ENCODE data around the gene LCN12. TPM values are rescaled to one million over a fixed set of nuclear protein-coding genes. Genes with fewer than 3 reads are reported as not detected.

LCN12 gene
- polyA plus RNA-seq, 1 donor (not counting 4 experiments of a cell fraction or from before 2014, with no cell fraction given), result not detected

- dilution Hi-C loops (cut with MboI; ENCODE audit: extremely low pct_ligation_motif_present, low sequenced_read_pairs), result no loop called here
- no peaks in the 10 kb centered on the region for H3K9me1 ChIP-seq (ENCODE audit: control insufficient read depth, extremely low read depth, insufficient read depth, low read length)
- peaks cover 27% of the 10 kb centered on the region for H3K27me3 ChIP-seq (ENCODE audit: control insufficient read depth, extremely low read depth, insufficient read depth, low read length)
- H3K4me3 ChIP-seq (ENCODE audit: control insufficient read depth in 2 of 3, extremely low read depth in 1 of 3, insufficient read depth in 2 of 3, low read depth in 1 of 3, low read length in 3 of 3), result no peak overlapping the region
- FAIRE-seq, result no peak
- DNase-seq (ENCODE audit: low read depth, low spot score), result no peak
- no peaks in the 10 kb centered on the region for H3K9me3 ChIP-seq (ENCODE audit: control insufficient read depth, low read depth, low read length)
- no peak overlapping the region for H3K9ac ChIP-seq (ENCODE audit: control insufficient read depth, extremely low read depth, insufficient read depth, low read length)
- no peaks in the 10 kb centered on the region for H4K20me1 ChIP-seq (ENCODE audit: control insufficient read depth, extremely low read depth, insufficient read depth, low read length)
- H3K36me3 ChIP-seq (ENCODE audit: control insufficient read depth in 2 of 2, extremely low read depth in 1 of 2, insufficient read depth in 2 of 2, low read length in 2 of 2), result no peaks in the 10 kb centered on the region
- no peak overlapping the region for H3K4me2 ChIP-seq (ENCODE audit: control insufficient read depth, extremely low read depth, insufficient read depth, low read depth, low read length)
- no peak overlapping the region for H3K27ac ChIP-seq (ENCODE audit: control insufficient read depth, insufficient read depth, low read length)
- TF ChIP-seq, protein P1, sequence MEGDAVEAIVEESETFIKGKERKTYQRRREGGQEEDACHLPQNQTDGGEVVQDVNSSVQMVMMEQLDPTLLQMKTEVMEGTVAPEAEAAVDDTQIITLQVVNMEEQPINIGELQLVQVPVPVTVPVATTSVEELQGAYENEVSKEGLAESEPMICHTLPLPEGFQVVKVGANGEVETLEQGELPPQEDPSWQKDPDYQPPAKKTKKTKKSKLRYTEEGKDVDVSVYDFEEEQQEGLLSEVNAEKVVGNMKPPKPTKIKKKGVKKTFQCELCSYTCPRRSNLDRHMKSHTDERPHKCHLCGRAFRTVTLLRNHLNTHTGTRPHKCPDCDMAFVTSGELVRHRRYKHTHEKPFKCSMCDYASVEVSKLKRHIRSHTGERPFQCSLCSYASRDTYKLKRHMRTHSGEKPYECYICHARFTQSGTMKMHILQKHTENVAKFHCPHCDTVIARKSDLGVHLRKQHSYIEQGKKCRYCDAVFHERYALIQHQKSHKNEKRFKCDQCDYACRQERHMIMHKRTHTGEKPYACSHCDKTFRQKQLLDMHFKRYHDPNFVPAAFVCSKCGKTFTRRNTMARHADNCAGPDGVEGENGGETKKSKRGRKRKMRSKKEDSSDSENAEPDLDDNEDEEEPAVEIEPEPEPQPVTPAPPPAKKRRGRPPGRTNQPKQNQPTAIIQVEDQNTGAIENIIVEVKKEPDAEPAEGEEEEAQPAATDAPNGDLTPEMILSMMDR (optimal IDR thresholded peaks at IDR 0.05 in 1 of 3, IDR thresholded peaks at IDR 0.05 in 1 of 3, conservative IDR thresholded peaks at IDR 0.05 in 1 of 3; ENCODE audit: extremely low read depth in 1 of 3, insufficient read depth in 2 of 3, low read length in 3 of 3), result no peak
- no peak for TF ChIP-seq EZH2 (IDR thresholded peaks at IDR 0.05; ENCODE audit: low read length)
- H3K79me2 ChIP-seq (ENCODE audit: control insufficient read depth, insufficient read depth, low read length), result no peaks in the 10 kb centered on the region
- H3K4me1 ChIP-seq (ENCODE audit: control insufficient read depth, extremely low read depth, insufficient read depth, low read length), result no peaks in the 10 kb centered on the region
- no peak overlapping the region for H2AFZ ChIP-seq (ENCODE audit: control insufficient read depth, low read length)
Measured at GRCh38 chr9:136983167-136983566, 31.1 kb downstream of the LCN12 start.

- Histone ChIP-seq H3K27me3 (ENCODE audit: control insufficient read depth, extremely low read depth, insufficient read depth, low read length) (peaks cover 27% of the 10 kb centered on the region), H3K36me3 (ENCODE audit: control insufficient read depth in 2 of 2, extremely low read depth in 1 of 2, insufficient read depth in 2 of 2, low read length in 2 of 2) (no peaks in the 10 kb centered on the region), H2AFZ (ENCODE audit: control insufficient read depth, low read length) (no peak overlapping the region), H3K4me3 (ENCODE audit: control insufficient read depth in 2 of 3, extremely low read depth in 1 of 3, insufficient read depth in 2 of 3, low read depth in 1 of 3, low read length in 3 of 3) (no peak overlapping the region), H3K4me2 (ENCODE audit: control insufficient read depth, extremely low read depth, insufficient read depth, low read depth, low read length) (no peak overlapping the region), H3K27ac (ENCODE audit: control insufficient read depth, insufficient read depth, low read length) (no peak overlapping the region), H3K9me3 (ENCODE audit: control insufficient read depth, low read depth, low read length) (no peaks in the 10 kb centered on the region), H3K4me1 (ENCODE audit: control insufficient read depth, extremely low read depth, insufficient read depth, low read length) (no peaks in the 10 kb centered on the region), H3K9ac (ENCODE audit: control insufficient read depth, extremely low read depth, insufficient read depth, low read length) (no peak overlapping the region), H3K79me2 (ENCODE audit: control insufficient read depth, insufficient read depth, low read length) (no peaks in the 10 kb centered on the region), H4K20me1 (ENCODE audit: control insufficient read depth, extremely low read depth, insufficient read depth, low read length) (no peaks in the 10 kb centered on the region), H3K9me1 (ENCODE audit: control insufficient read depth, extremely low read depth, insufficient read depth, low read length) (no peaks in the 10 kb centered on the region)
- dilution Hi-C loops (cut with MboI; ENCODE audit: extremely low pct_ligation_motif_present, low sequenced_read_pairs), result no loop called here
- DNase-seq (ENCODE audit: low read depth, low spot score), result no peak
- no peak for FAIRE-seq
- TF ChIP-seq, protein P1 (optimal IDR thresholded peaks at IDR 0.05 in 1 of 3, IDR thresholded peaks at IDR 0.05 in 1 of 3, conservative IDR thresholded peaks at IDR 0.05 in 1 of 3; ENCODE audit: extremely low read depth in 1 of 3, insufficient read depth in 2 of 3, low read length in 3 of 3), result no peak
- TF ChIP-seq EZH2 (IDR thresholded peaks at IDR 0.05; ENCODE audit: low read length), result no peak
Measured at GRCh38 chr9:136983656-136984314, 31.7 kb downstream of the LCN12 start.
